ENCODE data around the gene PSMA2.

Gene PSMA2

DNA sequence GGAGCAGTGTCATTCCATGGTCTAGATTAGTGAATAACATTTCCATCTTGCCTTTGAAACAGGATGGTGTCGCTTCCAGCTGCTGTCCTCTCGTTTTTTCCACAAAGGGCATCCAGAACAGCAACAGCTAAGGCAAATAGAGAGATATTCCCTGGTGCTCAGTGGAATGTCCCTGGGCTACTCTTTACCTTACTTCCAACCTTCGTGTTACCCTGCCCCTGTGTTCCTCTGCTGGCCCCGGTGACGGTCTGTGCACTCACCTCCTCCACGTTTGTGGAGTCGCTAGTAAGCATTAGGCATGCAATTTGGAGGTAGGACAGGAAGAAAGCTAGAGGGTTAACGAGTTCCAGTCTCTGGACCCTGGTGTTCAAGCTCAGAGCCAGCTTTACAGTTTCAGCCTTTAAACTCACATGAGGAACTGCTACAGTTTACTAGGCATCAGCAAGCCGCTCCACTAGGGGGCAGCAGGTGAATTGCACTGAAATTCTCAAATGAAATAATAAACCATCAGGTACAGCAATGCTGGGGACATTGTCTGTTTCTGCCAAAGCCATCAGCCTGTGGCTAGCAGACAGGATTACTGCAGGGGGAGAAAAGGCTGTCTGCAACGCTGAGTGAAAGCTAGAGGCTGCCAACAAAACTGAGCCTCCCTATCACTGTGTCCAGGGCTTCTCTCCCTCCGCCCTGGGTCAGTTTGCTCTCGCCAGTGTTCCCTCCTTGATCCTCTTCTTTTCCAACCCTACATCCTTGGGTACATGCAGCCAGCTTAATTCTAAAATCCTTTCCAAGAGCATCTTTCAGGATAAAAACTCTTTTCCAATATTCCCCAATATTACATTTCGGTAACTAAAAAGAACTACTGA, 9.2 kb upstream of the PSMA2 start:
- DNase-seq (ENCODE audit: low spot score), result peak; percentile 74

DNA sequence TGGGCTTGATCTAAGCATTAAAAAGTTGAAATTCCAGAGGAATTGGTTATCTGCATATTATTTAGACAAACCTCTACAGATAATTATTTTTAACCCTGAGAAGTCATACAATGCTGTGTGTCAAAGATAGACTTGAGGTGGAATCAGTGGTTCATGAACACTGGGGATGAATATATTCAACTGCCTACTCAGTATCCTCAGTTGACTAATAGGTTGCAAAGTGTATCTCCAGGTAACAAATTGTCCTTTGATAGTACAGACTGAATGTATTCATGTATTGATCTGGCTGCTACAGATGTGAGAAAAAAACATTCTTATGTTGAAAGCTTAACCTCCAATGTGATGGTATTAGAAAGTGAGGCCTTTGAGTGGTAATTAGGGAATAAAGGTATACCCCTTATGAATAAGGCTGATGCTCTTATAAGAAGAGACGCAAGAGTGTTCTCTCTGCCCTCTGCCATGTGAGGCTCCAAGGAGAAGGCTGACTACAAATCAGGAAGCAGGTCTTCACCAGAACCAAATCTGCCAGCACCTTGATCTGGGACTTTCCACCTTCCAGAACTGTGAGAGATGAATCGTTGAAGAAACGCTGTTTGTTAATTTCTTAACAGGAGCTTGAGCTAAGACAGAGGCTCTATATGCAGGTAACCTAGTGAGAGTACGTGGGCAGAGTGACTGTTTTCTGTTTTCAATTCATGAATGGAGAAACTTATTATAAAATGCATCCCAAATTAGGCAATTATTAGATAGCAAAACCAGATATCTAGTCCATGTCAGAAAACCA, 7.7 kb upstream of the PSMA2 start:
- no peak for DNase-seq (ENCODE audit: low spot score)

DNA sequence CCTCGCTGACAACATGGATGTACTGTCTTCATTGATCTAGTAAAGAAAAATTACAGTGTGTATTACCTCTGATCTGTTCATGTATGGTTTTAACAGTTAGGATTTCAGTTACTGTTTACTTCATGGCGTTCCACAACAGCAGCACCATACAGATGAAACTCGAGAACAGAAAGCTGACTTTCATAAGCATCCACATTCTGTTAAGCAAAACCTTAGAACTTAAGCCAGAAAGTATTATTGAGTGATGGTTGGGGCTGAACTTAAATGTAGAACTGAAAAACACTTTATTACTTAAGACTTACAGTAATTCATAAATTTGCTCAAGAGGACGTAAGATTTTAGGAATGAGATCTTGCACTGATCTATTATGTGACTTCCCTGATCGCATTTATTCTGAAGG, 3.9 kb upstream of the PSMA2 start:
- DNase-seq (ENCODE audit: low spot score), result no peak

DNA sequence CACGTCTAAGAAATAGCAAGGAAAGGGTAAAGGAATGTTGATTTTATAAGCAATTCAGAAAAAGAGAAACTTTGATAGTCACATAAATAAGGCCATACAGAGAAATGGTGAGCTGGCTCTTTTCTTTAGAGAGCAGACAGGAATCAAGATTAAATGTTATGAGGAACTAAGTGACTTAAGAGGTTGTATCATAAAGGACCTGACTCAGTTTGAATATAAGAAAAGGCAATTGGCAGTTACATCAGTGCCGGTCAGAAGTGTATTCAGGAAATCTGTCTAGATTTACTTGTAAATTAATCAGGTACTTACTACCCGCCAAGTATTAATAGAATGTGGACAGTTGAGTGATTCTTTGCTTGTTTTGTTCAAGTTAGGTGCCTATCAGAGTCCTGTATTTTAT, 2.3 kb upstream of the PSMA2 start:
- DNase-seq (ENCODE audit: low spot score), result no peak

DNA sequence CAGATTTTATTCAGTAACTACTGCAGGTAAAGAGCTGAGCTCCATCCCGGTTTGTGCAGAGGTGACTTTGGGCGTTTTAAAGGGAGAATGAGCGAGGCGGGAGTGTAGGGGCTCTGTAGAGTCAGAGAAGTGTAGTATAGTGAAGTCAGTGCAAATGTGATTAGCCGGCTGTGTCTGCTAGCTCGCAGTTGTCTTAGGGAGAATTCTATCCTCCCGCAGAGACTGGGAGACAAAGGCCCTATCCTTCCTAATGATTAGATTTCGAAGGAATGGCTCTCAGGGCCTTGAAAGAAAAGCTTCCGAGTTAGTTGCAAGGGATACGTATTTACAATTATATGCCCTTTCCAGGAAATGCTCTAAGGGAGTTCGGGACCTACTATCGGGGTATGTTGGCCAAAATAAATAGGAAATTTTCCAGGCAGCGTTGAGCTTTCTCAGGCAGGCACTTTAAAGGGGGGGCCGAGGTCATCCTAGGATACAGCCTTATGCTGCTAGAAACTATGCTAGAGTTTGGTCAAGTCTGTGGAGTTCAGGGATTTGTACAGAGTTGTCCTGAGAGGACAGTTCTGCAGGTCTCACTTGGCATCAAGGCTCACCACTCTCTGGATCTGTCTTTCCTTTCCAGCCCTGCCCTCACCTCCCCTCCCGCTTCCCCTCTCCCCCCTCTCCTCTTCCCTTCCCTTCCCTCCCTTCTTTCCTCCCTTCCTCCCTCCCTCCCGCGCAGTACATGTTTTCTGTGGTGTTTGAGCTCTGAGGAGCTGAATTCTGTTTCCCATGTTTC, 1.0 kb upstream of the PSMA2 start:
- DNase-seq (ENCODE audit: low spot score), result no peak

DNA sequence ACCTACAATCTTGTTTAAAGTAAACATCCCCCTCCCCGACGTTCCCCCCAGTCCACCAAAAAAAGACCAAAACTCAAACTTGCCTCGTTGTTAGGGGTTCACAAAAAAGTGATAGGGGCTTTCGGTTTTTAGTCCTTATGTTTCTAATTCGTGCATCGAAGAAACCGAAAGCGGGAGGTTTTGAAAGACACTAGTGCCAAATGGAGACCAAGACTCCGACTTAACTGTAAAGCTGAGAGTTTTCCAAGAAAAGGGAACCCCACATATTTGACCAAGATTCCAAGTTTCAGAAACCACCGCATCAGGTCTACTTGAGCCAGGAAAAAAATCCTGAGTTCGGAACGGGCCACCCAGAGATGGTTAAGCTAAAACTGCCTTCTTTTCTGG, 534 bp downstream of the PSMA2 start:
- no peak for DNase-seq (ENCODE audit: low spot score)

DNA sequence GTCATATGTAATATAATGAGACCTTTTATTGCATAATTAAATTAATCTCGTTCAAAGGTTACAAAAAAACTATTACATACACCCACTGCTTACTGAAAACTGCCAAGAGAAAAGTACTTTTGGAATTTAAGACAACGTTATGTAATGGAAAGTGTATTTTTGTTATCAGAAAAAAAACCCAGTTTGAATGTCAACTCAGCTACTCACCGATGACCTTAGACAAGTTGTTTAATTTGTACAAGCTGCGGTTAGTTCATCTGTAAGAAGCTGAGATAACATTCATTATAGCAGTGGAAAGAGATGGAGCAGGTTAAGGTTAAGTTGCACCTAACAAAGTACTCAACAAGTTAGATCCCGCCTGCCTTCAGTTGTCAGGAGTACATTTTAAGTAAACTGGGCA, 1.1 kb downstream of the PSMA2 start:
- DNase-seq (ENCODE audit: low spot score), result no peak

DNA sequence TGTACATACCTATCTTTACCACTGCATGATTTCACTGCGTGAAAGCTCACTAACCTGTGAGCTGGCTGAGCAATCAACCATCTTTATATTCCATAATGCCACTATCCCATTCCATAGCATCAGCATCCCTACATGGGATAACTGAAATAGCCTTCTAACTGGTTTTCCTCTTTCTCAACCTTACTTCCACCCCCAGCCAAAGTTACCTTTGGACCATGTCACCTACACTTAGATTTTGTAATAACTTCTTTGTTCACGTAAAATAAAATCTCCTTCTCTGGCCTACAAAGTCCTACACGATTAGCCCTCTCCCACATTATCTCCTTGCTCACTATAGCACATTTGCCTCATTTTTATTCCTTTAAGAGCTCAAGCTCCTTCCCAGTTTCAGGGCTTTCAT, 2.5 kb downstream of the PSMA2 start:
- no peak for DNase-seq (ENCODE audit: low spot score)

DNA sequence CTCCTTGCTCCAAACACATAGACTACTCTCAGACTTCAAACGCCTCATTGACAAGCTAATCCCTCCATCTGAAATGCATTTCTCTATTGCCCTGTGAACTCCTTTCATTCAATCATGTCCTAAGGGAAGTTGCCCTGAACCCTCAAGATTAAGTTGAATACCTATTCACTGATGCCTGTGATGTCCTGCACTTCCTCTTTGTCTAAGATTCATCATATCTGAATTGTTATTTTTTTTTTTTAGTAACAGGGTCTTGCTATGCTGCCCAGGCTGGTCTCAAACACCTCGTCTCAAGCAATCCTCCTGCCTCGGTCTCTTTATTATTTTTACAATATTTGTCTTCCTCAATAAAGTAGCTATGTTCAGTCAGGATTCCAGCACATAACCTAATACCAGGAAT, 3.2 kb downstream of the PSMA2 start:
- no peak for DNase-seq (ENCODE audit: low spot score)

DNA sequence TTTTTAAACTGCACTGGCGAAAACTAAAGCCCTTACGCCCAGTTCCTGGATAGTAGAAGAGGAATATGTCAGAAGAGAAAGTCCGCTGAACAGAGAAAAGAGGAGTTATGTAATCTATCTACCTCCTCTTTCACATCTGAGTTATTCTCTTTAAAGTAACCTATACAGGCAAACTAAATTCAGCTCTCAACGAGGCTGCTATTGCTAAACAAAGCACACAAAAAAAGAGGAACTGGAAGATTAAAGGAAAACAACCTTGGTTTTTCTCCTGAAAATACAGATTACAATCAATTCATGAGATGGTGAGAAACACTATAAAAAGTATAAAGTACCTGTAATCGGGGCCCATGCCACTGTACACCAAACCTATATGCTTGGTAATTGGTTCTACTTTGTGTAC, 5.8 kb downstream of the PSMA2 start:
- no peak for DNase-seq (ENCODE audit: low spot score)

DNA sequence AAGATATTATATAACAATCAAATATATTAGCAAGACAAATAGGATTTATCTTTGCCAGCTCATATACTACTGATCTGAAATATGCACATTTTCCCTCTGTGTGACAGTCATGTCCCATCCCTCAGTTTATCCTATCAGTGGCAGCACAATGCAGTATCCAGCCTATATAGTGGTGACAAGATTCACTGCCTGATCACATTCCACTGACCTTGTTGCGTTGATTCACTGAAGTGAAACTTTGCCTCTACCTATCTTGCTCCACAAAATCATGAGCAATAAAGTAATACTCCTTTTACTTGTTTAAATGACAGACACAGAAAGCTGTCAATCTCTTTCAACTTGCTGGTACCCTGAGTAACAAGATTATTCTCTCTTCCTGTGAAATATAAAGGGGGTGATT, 6.3 kb downstream of the PSMA2 start:
- DNase-seq (ENCODE audit: low spot score), result no peak

DNA sequence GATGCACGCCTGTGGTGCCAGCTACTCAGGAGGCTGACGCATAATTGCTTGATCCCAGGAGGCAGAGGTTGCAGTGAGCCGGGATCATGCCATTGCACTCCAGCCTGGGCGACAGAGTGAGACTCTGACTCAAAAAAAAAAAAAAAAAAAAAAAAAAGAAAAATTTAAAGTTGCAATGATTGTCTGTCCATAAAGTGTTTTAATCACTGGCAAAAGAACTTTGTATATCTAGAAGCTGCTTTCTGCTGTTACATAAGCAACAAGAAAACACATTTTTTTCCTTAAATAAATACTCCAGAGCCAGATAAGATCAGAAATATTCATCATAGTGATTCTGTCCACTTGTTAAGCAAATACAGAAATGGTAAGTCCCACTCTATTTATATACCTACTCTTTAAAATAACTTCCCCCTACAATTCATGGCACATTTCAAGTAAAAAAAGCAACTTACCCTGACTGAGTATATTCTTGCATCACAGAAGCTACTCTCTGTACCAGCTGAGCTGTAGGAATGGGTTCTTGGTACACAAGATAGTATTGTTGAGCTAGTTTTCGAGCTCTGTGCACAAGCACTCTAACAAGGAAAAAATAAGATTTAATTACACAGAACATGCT, 7.6 kb downstream of the PSMA2 start:
- no peak for DNase-seq (ENCODE audit: low spot score)

DNA sequence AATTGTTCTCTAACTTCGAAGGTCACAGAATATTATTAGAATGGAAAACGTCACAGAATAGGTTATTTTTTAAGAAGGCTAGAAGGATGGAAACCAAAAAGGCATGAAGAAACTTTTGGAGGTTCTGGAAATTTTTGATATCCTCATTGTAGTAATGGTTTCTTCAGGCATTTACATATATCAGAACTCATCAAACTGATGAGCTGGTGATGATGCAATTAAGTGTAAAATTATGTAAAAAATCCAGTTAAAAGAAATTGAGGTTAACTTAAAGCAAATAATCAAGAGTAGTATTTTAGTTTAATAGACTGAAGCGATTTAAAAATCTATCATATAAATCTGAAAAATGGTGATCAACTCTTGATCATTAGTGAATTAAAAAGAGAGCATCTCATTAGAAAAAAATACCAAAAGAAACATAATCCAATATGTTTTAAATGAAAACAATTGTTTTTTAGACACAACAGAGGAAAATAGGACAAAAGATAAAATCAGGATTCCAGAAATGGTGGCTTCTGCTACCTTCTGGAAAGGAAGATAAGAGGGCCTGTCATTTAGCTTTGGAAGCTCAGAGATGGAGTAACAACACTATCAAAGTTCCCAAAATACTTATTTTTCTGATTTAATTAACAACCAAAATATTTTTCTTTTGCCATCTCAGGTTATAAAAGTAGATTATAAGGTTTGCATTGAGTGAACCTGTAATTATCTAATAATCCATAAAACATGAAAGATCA, 9.8 kb downstream of the PSMA2 start:
- no peak for DNase-seq (ENCODE audit: low spot score)

DNA sequence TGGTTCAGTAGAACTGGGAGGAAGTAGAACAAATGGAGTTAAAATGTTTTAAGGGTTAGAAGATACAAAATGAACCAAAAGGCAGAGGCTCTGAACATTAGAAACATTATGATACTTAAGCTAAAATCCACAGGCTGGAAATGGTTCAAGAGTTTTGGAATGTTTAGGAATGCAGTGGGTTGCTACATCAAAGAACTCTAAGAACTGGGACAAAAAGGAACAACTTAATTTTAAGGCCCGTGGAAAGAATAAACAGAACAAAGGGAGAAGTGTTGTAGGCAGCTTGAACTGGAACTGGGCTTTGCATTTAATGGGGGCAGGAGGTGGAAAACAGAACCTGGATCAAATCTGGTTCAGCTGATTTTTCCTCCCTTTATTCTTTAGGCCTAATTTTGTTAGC, 16.6 kb downstream of the PSMA2 start:
- no peak for DNase-seq (ENCODE audit: low spot score)

DNA sequence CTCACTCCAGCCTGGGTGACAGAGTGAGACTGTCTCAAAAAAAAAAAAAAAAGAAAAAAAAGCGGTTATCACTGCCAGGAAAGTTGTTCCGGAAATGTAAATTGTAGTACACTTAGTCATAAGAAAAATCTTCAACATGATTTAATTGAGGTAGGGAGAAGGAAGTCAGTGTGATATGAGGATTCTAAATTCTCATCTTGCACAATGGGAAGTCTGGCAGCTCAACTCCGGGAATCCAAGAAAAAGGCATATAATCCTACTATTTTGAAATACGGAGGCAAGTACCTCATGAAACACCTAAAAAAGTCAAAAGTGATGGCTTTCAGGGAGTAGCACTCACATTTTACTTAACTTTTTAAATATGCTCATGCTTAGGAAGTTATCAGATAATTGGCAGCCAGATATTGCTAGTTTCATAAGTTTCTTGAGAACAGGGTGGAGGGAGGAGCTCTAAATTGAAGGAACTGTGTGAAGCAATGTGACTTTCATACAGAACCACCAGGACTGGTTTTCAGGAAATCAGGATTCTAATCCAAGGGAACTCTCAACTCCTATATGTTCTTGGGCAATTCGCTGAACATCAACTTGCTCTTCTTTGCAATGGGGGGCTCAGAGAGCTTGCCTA, 17.4 kb downstream of the PSMA2 start:
- no peak for DNase-seq (ENCODE audit: low spot score)

DNA sequence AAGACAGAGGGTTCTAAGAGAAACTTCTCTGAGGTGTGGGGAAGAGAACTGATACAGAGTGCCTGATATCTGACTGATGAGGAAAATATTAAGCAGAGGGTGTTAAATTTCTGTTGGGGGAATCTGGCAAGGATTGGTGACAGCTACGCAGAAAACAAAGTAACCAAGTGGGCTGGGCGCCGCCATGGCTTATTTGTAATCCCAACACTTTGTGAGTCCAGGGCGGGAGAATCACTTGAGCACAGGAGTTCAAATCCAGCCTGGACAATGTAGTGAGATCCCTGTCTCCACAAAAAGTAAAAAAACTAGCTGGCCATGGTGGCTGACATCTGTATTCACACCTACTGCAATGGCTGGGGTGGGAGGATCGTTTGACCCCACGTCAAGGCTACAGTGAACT, 18.0 kb downstream of the PSMA2 start:
- DNase-seq (ENCODE audit: low spot score), result no peak

DNA sequence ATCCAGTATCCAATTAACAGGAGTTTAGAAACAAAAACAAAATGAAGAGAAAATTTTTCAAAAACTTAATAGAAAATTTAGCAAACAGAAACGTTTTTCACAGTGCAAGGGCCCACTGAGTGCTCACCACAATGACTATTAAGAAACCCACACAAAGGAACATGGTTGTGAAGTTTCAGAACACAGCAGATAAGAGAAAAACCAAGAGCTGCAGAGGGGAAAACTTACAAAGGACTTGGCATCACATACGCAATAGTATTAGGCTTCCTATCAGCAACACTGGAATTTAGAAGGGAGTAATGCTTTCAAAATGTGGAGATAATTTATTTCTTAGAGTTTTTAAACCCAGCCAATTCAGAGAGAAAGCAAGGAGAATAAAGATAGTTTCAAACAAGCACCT, 18.4 kb downstream of the PSMA2 start:
- no peak for DNase-seq (ENCODE audit: low spot score)

DNA sequence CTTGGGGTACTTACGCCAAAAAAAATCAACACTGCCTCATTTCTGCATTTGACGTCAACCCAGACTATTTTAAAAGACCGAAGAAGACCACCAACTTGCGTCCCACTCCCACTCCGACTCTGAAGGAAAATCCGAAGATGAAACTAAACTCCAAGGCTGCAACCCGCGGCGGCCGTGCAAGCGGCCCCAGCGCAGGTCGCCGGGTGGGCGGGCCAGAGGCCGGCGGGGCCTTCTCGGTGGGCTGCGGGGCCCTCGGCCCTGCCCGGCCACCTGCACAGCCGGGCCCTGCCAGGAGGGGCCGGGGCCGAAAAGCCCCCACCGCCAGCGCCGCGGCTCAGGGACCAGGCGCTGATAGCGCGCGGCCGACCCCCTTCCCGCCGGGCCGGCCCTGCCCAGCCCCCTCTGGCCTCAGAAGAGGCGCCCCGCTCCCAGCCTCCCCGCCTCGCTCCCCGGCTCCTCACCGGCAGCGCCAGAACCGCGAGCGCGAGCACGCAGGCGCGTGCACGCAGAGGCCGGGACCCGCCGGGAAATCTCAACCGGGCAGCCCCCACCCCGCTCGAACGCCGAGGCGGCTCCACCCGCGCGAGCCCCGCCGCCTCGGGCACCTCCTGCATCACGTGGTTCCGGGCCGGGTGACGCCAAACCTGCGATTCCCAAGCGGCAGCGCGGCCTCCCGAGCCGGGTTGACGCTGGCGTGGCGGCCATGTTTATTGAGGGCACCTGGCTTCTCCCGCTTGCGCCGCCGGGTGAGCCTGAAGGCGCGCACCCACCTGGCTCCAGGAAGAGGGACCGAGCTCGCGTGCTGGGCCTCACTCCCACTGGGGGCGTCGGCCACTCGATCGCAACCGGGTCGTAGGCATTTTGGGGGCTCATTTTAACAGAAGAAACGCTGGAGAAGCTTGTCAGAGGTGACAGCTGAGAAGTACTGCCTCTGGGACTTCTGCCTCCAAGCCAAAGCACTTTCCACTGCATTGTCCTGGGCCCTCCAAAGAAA, 20.2 kb downstream of the PSMA2 start, which contains the start of gene C7orf25:
Gene C7orf25, minus strand, starts transcription at position 617 of the 994 bp plus-strand sequence. CDS start 1,170 bp downstream, outside the sequence.
- DNase-seq (ENCODE audit: low spot score), result peak; percentile 93

DNA sequence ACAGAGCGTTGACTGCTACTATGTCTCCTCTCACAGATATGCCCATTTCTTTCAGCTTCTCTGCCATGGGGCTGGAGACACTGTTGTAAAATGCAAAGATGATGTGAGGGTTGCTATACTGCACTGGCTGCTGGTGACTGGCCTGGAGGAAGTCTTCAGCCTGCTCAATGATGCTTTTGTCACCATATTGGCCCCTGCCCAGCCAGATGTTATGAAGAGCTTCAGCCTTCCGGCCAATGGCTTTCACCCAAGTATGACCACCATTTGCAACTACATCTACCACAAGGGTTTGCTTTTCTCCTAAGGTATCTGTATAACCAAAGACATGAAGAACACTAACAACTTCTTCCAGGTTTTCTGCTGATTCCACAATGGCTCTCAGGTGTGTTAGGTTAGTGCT, 21.7 kb downstream of the PSMA2 start:
- no peak for DNase-seq (ENCODE audit: low spot score)

DNA sequence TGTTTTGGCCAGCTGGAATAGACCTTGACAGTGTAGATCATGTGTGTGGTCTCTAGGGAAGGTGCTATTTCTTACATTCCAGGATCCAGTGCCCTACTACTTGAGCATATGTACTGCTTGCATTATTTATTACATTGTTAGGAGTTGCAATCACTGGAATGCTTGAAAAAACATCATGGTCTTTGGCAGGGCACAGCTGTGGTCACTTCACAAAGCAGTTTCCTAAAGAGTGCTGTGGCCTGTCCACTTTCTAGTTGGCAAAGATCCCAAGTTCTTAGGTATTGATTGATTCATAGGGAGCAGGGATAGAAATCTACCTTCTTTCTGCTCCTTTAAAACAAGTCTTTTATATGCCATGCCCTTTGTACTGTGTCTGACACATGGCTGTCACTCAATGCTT, 24.7 kb downstream of the PSMA2 start:
- no peak for DNase-seq (ENCODE audit: low spot score)

All from germinal center (tissue), 1 donor.